ENCODE data around the gene POU2AF1.
"Not testable (repeated sequence)": the region's sequence is repeated elsewhere in the genome, so short reads cannot be mapped to it uniquely, and the experiment has no call there.

POU2AF1 gene

DNA sequence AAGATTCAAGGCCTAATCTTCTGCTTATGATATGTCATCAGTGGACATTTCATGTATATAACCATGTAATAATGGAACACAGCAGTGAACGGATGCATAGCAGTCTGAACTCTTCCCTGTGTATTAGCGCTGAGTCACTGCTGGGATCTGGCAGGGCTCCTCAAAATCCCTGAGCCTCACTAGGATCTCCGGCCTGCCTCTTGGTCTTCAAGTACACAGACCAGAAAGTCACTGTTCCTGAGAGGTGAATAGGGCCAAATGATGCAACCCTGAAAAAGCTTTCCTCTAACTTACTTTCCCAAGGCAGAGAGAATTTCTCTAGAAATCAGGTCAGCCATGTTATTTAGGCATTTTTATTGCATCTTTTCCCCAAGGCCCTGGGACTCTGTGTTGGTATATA lies 35.0 kb downstream of the POU2AF1 start:
- DNase-seq (ENCODE audit: low read depth): no peak

DNA sequence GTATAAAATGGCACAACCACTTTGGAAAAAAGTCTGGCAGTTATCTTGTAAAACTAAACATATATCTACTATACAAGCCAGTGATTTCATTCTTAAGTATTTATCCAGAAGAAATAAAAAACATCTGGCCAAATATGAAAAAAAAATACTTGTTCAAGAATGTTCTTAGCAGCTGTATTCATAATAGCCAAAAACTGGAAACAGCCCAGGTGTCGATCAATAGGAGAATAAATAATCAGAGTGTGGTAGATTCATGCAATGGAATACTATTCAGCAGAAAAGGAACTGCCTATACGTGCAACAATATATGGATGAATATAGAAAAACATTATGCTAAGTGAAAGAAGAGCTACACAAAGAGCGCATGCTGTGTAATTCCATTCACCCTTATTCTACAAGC lies 36.7 kb downstream of the POU2AF1 start:
- no peak for DNase-seq (ENCODE audit: low read depth)

DNA sequence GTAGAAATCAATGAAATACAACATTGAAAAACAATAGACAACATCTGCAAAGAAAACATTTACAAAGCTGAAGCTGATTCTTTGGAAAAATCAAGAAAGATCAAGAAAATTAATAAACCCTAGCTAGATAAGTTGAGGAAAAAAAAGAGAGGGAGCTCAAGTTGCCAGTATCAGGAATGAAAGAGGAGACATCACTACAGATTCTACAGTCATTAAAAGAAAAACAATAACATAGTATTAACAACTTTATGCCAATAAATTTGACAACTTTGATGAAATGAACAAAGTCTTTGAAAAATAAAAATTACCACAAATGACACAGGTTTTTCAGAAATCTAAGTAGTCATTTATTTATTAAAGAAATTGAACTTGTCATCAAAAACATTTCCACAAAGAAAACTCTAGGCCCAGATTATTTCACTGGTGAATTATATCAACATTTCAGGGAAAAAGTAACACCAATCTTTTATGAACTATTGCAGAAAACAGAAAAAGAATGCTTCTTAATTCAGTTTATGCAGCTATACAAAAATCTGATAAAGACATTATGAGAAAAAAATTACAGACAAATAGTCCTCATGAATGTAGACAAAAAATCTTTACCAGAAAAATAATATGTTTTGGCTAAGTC lies 39.2 kb downstream of the POU2AF1 start:
- DNase-seq (ENCODE audit: low read depth): no peak

DNA sequence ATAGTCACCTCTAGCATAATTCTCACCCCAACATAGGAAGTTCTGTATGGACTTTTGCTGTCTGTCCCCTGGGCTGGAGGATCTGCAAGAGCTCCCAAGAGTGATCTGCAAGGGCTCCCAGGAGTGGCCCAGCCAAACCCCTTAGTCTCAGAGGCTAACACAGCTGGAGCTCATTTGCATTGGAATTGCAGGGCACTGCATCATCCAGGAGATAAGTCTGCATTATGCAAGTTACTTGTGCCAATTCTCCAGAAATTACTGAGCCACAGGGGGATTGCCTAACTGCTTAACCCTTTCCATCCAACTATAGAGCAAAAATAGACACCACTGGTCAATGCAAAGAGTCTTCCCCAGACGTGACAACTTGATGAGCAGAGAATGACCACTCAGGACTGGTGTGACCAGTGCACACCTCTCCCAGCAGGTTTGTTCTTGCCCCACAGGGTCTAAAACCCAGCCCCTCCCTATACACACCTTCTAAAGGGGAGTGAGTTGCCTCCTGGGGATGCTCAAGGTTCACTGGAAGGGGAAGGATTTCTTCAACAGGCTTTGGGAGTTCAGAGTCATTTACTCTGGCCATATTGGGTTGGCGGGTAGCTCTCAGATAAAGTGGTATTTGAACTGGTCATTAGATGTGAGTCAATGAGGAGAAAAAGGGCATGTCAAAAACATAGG lies 42.4 kb downstream of the POU2AF1 start:
- DNase-seq (ENCODE audit: low read depth): no peak

DNA sequence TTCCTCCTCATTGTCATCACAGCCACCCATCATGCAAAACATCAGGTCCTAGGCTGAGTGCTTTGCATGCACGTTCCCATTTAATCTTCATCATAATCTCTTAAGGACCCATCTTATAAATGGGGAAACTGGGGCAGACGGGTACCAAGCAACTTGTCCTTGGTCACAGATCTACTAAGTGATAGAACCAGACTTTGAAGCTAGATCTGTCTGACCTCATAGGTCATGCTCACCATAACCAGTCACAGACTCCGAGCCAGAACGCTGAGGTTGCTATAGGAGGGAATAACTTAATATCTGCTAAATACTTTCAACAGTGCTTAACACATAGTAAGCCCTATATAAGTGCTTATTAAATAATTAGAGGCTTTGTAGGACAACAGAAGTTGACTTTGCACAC lies 43.0 kb downstream of the POU2AF1 start:
- DNase-seq (ENCODE audit: low read depth): no peak

DNA sequence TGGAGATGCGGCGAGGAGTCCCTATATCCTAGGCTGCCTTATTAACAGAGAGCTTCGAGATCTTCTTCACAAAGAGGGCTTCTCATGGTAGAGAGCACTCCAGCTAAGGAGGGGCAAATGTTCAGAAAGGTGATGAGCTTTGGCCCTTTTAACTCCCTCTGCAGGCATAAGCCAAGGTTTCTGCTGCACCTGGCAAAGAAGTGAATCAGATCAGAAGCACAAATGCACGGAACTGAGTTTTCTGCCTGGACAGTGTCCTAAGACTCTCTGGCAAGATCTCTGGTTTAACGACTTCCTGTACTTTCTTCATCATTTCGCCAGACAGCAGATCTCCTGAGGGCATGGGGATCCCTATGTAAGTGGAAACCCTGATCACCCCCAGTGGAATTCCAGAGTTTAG lies 43.5 kb downstream of the POU2AF1 start:
- DNase-seq (ENCODE audit: low read depth): no peak

DNA sequence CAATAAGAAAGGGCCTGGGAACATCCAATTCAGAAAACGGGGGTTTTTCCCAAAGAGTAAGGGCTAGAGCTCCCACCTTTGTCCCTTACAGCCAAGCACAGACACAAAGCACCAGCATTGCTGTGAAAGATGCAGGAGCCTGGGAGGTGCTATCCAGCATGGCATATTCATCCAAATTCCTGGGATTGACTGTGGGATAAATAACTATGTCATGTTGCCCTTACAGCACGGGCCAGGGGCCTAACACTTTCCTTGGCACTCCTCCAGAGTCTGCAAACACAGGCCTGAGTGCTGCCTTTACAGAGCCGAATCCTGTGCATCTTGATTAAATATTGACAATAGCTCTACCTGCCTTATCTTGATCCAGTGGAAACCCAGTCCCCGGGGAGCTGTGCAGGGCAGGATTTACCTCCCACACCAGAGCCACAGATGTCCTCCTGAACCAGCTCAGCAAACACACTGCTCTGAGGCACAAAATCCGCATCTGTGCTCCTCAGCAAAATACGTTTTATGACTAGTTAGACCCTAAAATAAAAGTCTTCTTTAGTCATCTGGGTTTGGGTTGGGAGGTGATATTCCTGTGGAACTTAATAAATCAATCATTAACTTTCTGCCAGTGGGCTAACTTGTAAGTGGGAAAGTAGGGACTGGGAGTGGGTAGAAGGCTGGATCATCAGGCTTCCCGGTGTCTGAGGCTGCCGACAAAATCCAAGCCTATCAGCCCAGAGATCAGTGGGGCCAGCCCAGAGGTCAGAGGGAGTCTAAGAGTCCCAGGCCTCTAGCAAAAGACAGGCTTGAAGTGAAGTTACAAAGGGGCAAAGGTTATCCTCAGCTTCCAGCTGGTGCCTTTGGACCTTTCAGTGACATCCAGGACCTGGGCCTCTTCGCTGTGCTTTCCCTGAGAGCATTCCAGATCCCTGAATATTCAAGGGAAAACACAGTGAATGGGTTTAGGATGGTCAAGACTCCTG lies 44.3 kb downstream of the POU2AF1 start:
- no peak for DNase-seq (ENCODE audit: low read depth)

DNA sequence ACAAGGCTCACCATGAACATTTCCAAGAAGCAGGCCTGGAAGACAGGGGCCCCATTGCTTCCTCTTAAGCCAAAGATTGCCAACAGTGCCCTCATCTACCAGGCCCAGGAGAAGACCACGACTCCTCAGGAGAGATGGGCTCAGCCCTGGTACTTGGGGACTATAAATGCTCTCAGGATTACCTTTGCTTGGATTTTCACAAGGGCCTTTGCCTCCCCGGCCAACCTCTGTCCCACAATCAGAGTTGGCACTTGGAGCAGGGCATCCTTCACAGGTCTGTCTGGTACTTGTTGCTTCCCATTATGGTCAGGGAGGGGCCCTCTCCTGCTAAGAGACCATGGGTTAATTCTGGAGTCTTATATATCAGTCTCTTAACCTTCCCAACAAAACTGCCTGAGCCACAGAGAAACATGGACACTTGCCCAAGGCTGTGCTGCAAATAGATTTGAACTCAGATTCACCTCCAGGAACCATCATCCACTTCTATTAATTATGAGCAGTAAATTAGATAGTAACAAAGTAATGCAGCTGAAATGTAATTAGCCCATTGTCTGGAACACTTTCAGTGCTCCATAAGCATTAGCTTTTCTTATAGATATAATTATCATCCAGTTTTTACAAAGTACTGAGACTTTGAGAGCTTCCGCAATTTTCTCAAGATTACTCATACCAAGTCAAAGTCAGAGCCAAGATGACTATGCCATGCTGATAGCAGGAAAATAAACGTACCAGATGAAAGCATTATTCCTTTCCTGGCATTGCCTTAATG lies 47.2 kb downstream of the POU2AF1 start:
- no peak for DNase-seq (ENCODE audit: low read depth)

DNA sequence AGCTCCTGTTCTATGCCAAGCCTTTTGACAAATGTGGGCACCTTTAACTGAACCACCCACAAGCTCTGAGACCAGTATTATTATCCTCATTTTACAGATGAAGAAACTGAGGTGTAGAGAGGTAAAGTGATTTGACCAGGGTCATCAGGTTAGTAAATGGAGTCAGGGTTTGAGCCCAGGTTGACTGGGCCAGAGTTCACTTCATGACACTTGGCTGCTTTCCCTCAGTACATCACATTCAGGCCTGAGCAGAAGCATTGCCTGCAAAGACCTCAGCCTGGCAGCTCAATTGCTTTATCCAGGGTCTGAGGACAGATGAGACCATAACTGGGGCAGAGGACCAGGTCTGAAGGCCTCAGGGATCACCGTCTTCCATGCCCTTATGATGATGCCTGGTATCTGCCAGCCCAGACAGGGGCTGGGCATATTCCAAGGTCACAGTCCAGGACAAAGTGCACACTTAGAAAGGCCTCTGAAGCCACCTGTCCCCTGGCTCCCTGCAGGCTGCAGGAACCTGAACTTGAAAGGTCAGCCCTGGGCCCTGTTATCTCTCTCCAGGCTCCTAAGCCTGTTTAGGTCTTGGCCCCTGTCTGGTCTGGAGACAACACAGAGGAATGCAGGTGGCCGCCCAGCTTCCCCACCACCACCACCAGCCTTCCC lies 48.7 kb downstream of the POU2AF1 start:
- no peak for DNase-seq (ENCODE audit: low read depth)

DNA sequence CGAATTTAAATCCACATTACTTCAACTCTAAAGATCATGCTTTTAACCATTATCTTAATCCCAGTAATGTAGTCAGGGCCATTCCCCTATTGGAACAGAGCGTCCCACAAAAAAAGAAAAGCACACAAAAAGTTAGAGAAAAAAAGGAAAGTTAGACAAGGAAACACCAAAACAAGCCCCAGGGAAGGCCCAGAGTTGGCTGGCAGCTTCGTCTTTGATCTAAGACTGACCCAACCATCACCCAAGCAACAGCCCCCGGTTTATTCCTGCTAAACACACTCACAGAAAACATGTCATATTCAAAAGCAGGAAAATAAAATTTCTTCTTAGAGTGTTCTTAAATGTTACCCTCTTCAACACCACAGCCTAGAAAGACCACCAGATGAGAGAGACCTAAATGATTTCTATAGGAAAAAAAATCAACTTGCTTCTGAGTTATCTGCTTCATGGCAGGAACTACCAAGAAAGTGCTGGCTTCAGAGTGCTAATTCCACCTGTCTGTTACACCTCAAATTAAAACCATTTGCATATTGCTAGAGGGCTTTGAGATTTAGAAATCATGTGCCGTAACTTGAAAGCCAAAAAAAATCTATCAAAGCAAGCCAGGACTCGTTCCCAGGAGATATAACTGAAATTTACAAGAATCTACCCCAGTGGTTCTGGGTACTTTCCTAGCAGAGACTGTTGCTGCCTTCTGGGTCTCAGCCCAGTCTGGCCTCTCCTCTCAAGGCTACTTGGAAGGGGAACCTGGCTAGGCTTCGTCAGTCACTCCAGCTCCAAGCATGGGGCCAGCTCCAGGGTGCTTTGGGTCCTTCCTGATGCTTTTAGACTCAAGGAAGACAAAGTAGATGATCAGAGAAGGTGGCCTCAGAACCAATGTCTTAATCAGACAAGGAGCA lies 49.5 kb downstream of the POU2AF1 start:
- no peak for DNase-seq (ENCODE audit: low read depth)

DNA sequence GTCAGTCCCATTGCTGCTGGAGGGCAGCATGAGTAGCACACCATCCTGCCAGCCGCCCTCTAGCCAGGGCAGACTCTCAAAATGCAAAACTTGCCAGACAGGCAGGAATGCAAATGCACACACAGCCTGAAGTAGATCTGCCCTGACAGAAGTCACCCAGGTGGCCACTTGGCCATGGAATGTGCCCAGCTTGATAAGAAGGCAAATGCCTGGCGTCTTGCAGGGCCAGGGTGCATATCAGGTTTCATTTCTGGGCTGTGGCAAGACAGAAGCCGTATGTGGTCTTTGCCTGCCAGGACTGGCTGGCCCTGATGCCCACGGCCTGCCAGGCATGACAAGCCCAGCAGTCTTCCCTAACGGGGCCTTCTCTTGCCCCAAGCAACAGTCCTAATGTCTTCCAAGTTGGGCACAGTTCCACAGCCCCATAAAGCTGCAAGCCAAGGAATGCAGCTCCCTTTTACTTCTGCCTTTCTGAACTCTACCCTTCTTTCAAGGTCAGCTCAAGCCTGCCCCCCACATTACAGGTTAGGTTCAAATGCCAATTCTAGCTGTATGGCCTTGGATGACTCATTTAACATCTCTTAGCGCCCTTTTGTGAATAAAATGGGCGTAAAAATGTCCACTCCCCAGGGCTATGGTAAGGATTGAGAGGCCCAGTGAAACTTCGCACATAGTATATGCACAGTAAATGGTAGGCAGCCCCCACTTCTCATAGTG lies 51.0 kb downstream of the POU2AF1 start:
- no peak for DNase-seq (ENCODE audit: low read depth)

DNA sequence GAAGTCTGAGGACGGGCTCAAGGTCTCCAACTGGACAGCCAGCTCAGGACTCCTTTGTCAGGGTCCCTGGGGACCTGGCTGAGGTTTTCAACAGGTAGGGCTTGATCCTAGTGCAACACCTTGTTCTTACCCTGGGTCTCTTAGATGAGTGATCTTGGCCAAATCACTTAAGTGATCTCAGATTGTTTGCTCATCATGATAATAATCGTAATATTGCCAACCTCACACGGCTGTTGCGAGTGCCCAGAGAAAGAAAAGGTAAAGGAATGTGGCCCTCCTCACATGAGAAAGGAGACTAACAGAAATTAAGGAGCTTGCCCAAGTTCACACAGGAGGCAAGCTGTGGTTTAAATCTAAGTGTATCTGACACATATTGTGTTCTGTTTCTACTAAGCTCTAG lies 52.3 kb downstream of the POU2AF1 start:
- DNase-seq (ENCODE audit: low read depth): no peak

DNA sequence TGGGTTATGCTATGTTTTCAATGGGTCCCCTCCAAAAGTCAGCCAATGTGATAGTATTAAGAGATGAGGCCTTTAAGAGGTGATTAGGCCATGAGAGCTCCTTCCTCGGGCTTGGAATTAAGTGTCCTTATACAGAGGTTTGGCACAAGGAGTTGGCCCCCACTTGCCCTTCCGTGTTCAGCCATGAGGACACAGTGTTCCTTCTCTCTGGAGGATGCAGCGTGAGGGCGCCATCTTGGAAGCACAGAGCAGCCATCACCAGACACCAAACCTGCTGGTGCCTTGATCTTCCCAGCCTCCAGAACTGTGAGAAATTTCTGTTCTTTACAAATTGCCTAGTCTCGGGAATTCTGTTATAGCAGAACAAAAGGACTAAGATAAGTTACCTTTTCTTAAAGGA lies 53.8 kb downstream of the POU2AF1 start:
- DNase-seq (ENCODE audit: low read depth): no peak

DNA sequence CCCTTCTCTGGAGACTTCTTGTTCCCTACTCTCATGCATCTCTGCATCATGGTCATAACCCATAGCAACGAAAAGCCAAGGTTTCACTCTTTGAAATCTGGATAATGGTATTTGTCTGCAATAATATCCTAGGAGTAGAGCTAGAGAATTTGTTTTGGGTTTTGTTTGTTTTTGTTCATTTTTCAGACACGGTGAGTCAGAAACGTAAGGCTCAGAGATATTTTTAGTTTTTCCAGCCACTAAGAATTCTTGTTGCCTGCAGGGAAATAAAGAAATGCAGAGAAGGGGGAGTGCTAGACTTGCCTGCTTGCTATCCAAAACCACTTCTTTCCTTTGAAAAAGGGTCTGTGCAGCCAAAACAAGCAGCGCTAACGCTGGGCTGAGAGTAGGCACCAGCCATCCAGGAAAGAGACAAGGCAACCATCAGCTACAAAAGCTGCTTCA lies 54.8 kb downstream of the POU2AF1 start:
- no peak for DNase-seq (ENCODE audit: low read depth)

DNA sequence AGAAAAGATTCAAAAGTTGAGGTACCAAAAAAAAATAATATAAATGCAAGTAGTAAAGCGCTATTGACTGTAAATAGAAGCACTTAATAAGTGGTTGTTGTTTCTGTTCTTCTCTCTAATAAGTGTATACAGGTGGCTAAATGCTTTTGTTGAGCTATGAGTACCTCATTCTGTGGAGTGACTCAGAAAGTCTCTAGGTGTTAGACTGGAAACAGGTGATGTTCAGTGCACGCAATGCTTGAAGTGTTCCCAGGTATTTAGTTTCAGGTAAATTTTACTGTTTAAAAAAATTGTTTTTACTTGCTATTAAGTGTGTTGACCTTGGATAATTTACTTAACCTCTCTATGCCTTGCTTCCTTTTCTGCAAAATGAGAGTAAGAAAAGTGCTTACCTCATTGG lies 56.5 kb downstream of the POU2AF1 start:
- no peak for DNase-seq (ENCODE audit: low read depth)

DNA sequence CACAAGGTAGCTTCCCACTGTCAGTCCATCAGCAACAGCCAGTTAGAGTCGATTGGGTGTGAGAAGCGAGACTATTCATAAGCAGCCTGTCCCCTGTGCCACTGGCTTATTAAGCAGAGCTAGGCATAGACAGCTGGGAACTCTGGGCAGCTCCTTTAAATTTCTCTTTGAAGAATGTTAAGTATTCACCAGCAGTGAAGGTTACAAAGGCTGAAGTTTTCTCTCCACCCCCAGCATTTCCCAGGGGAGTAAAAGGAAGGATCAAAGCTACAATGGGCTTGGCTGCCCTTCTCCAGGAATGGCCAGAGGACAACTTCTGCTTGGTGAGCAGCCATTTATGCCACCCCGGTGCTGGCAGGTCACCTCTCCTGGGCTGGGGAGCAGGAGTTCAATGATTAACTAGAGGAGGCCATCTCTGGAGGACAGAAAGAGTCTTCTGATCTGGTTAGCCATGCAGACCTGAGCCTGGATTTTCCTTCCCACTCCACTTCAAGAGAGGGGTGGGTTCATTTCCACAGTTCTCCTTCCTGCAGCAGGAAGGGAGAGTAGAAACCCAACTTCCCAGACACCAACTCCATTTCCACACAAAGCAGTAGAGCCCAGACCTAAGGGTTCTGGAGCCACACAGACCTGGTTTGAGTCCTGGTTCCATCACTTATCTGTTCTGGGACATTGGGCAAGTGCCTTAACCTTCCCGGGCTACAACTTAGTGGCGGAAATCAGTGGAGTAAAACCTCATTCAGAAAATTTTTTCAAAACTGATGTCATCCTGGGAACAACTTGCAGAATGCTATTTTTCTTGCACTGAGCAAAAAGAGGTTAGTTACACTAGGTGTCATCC lies 58.1 kb downstream of the POU2AF1 start:
- DNase-seq (ENCODE audit: low read depth): no peak

DNA sequence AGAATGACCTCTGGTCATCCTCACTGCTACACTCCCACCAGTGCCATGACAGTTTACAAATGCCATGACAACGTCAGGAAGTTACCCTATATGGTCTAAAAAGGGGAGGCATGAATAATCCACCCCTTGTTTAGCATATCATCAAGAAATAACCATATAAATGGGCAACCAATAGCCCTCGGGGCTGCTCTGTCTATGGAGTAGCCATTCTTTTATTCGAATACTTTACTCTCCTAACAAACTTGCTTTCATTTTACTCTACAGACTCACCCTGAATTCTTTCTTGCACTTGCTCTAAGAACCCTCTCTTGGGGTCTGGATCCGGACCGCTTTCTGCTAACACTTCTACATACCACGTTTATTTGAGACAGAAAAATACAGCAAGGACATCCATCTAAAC lies 58.9 kb downstream of the POU2AF1 start:
- not testable (repeated sequence) for DNase-seq (ENCODE audit: low read depth)

DNA sequence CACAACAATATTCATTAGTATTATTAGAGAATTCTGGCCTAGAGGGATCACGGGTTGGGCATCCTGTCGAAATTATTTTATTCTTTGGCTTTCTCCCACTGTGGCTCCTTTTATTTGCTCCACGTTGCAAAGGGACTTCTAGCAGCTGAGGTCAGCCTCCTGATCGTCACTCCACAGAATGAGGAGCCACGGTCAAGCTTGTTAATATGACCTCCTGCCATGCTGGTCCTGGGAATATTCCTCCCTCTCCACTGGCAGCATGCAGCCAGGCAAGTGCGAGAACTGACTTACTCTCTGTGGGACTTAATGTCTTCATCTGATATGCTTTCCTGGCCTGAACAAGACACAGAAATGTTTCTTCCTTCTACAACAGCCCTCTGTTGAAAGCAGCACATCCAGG lies 59.8 kb downstream of the POU2AF1 start:
- no peak for DNase-seq (ENCODE audit: low read depth)

DNA sequence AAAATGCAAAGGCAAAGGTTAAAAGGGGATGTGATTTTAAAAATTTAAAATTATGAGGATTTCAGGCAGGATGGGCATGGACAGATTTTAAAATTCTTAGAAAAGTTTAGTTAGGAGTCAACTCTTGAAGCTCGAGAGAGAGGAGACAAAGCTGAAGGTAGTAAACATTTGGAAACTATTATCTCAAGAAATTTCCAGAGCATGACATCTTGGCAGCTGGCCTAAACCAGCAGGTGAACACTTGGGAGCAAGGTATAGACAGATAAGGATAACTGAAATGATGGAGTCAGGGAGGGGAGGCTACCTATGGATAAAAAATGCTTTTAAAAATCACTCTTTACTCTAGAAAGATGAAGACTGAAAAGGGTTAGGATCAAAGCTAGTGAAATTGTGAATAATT lies 67.0 kb downstream of the POU2AF1 start:
- DNase-seq (ENCODE audit: low read depth): no peak

Data from activated T-helper 1 cell treated with Interleukin-2 at 50 U/mL for 16 hours (primary cell).